Mesenteric fat pad (tissue), 1 donor: ENCODE data around the gene PRKG1. TPM values are rescaled to one million over a fixed set of nuclear protein-coding genes. Genes with fewer than 3 reads are reported as not detected.
"Not testable (repeated sequence)": the region's sequence is repeated elsewhere in the genome, so short reads cannot be mapped to it uniquely, and the experiment has no call there.

Source experiments
- DNase-seq: peaks from one replicate; pipeline ENCODE4 v3.0.0-alpha.2; 2020; ENCODE audit warnings: low spot score
- total RNA-seq: library from RNA; stranded (reverse); fragmentation: NEBNext Ultra II Directional; extraction: Animal tissue kit (Norgen Biotek cat#: 25700); gene quantifications from one replicate; pipeline ENCODE4 v1.2.1, GENCODE V29; 2021
- donor health status: DM: yes; HTN: yes; CAD: no.

Gene PRKG1
- total RNA-seq, 1 donor from 2014 or later, result 12.9 TPM

DNA sequence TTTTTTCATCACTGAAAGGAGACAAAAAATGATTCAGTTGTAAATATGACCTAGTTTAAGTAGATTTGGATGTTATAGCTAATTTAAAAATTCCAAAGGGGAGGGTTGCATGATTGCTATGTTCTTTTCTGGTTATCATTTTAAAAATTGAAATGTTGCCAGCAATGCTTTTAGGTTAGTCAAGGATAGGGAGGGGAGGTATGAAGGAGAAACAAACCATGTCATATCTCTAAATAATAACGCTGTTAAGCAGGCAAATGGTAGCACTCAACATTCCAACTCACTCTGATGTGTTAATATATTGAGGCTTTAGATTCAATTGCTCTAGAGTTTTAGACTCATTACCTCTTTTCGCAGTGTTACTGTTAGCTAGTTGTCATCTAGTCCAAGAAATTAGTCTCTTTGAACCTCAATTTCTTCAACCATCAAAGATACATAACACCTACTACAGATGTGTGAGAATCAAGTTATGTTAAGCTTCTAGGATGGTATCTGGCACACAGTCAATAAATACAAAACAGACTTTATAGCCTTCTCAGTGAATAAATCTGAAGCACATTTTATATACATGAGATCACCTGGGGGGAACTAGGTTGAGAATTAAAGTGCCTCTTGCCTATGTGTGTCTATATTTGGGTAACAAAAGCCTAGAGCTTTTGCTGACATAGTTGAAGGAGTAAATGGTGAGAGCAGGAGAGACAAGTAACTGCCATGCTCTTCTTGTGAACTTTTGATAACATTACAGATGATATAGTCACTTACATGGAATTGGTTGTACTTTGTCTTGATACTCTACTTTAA lies 500.2 kb downstream of the PRKG1 start:
- no peak for DNase-seq

DNA sequence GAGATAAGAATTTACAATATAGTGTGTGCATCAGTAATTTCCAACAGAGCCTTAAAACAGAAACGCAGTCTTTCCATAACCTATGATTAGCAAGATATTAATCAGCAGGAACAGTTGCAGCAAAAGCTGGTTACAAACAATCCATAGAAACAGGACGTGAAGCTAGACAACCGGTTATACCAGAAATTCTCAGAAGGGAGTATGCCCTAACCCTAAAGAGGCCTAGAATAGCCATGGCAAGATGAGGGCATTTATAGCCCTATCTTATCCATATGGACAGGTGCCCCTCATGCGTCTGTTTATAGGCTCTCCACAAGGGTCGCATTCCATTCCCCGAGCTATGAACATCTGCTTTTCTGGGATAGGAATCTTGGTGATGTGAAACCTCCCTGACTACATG lies 506.9 kb downstream of the PRKG1 start:
- DNase-seq, result not testable (repeated sequence)

DNA sequence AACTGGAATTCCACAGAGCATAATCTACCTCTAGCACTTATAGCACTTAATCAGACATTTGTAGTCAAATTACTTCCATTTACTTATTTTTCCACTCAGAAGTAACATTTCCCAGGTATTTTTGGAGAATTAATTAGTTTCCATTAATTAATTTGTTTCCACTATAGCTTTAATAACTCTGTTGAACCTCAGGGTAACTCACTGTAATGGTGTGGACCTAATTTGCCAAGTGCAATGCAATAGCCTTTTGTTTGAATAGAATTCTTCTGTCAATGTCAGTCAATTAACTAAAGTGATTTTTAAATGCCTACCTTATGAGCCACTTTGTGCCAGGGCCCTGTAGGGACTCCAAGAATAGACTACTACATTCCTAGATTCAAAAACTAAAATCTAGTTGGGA lies 509.7 kb downstream of the PRKG1 start:
- DNase-seq, result no peak

DNA sequence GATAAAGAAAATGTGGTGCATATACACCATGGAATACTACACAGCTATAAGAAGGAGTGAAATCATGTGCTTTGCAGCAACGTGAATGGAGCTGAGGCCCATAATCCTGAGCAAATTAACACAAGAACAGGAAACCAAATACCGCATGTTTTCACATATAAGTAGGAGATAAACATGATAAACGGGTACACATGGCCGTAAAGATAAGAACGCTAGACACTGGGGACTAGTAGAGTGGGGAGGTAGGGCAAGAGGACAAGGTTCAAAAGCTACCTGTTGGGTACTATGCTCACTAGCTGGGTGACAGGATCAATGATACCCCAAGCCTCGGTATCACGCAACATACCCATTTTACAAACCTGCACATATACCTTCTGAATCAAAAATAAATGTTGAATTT lies 511.5 kb downstream of the PRKG1 start:
- DNase-seq, result no peak

DNA sequence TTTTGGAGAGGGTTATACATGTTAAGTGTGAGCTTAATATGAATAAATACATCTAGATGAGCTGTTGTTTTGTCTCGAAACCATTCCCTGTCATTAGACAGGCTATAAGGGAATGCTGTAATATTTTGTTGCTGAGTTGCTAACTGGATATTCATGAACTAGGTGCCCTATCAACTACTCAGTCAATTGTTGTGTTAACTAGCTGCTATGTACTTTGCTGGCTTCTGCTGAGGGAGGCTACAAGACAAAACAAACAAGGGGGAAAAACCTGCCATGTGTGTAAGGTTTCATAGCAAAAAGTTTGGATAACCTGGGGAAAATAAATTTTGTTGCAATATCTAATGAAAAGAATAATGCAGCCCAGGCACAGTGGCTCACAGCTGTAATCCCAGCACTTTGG lies 514.7 kb downstream of the PRKG1 start:
- no peak for DNase-seq

DNA sequence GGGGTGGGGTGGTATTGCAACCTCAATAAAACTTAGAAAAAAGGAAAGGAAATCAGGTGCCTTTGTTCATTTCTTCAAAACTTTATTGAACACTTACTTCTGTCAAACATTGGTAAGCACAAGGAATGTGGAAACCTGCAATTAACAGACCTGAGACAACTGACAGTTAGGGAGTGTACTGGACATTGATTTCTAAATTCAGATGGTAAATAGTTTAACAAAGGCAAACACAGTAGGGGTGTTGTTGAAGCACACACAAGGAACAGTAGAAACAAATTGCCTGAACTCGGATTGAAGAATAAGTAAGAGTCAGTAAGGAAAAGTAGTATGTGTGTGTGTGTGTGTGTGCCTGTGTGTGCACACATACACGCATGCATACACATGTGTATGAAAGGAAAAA lies 516.5 kb downstream of the PRKG1 start:
- DNase-seq, result no peak

DNA sequence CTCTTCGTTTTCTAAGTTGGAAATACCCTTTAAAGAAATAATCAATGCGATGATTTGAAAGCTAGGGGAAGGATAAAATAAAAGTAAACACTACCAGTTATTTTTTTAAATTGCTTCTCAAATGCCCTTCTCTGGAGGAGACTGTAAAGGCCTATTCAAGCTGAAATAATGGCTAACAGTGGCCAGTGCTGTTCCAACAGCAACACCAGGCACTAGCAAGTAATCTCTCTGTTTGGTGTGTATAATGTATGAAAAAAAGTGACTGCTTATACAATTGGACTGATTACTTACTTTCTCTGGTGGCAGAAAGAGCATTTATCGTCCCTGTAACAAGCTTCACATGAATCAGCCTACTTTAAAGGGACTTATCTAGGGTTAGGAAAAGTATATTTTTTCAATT lies 522.4 kb downstream of the PRKG1 start:
- no peak for DNase-seq

DNA sequence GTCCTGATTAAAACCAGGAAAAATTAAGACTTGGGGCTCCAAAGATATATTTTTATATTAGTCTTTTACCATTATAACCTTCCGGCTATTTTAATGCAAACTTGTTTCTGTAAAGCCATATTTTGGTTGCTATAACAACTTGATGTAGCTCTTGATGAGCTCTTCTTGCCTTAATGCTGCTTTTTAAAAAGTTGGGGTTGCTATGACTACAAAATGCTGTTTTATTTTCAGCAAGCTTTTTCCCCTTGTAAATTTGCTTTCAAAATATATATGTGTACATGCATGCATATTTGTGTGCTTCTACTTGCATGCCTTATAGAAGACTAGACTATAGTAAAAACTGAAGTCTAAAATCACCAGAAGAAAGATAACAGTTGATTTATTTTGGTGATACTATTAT lies 525.4 kb downstream of the PRKG1 start:
- DNase-seq, result no peak

DNA sequence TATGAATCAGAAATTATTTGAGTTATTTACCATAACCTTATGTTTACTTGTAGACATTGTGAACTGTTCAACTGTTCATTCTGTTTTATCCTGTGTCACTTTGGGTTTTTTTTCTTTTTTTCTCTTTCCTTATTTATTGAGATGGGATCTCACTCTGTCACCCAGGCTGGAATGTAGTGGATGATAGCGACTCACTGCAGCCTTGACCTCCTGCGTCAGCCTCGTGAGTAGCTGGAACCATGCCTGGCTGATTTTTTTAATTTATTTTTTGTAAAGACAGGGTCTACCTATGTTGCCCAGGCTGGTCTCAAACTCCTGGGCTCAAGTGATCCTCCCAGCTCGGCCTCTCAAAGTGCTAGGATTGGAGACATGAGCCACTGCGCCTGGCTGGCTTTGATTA lies 528.0 kb downstream of the PRKG1 start:
- DNase-seq, result no peak

DNA sequence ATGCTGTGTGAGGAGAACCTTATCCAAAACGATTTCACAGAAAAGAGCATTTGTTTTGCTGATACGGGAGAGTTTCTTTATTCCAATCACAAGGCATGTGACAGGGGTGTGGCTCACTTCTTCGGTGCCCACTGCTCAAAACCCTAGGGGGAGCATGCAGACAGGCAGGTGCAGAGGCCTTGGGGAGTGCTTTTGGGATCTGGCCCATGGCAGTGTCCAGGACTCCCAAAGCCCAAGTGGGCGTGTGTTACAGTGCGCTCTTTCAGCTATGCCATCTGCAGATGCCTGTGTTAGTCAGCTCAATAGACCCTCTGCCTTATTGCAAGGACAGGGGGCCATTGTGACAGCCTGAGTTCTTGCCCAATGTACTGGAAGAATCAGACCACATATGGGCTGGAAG lies 530.3 kb downstream of the PRKG1 start:
- no peak for DNase-seq

DNA sequence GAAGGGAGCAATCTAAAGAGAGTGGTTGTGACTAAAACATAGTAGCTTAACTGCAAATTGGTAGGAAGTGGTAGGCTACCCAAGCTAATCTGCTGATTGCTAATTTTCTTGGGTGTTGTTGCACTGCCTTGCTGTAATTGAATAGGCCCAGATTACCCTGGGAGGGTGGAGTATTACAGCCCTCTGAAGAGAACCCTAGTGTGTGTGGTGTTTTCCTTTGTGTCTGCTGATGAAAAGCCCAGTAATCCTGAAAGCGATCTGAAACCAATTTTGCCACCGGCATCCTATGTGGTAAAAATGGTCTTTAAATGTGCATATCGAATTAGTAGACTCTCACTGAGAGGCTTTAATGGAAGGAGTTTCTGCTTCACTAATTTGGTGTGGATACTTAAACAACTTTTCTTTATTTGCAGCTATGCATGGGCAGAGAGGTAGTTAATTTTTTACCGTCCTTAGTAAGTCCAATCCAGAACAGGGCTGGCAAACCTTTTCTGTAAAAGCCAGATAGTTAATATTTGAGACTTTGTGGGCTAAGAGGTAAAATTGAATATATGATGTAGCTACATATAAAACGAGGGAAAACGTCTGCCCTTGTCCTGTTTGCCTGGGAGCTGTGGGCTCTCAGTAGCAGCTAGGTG lies 532.7 kb downstream of the PRKG1 start:
- DNase-seq, result no peak

DNA sequence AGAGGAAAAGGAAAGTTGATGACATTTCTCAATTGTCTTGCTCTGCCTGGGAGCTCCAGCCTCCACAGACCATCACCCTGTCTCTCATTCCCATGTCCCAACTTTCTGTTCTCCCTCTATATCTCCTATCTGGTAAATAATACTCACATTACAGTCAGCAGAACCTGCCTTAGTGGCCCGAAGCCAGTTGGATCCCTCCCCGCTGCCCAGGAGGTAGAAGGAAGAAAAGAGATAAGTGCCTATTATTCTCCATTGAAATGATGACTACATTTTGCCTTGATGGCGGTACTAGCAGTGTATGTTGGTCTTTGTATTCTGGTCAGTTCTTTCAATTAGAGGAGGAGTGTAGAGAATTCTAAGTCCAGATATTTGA lies 533.2 kb downstream of the PRKG1 start:
- DNase-seq, result no peak

DNA sequence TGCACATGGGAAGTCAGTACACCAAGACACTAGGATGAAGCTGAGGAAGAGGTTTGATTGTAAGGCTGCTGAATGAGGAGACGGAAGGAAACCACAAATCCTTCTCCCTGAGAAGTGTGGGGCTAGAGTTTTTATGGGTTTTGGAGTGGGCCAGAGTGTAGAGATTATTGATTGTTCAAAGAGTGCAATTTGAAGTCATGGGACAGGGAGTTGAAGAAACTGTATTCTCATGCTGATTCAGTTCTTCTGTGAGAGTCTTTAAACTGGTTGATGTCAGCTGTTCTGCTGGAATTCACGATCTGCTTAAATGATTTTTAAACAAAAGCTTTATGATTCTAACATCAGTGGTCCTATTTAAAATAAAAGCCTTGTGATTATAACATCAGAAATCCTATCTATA lies 533.9 kb downstream of the PRKG1 start:
- no peak for DNase-seq

DNA sequence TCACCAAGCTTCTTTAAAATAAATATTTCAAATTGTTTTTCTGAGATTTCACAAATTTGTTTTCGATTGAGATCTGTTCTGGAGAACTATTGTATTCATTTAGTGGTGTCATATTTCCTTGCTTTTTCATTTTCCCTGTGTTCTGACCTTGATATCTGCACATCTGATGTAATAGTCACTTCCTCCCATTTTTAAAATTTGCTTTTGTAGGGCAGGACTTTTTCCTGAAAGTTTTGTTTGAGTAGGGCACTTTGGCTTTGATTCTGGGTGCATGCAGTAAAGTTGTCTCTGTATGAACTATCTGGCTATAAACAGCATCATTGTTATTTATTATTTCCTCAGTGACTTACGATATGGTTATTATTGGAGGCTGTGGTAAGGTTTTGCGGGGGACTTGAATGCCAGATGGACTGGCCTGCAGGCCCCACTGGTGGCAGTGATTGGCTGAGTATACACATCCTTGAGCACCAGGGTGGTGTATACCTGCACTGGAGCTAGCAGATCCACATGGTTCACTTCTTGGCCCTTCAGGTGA lies 541.5 kb downstream of the PRKG1 start:
- no peak for DNase-seq

DNA sequence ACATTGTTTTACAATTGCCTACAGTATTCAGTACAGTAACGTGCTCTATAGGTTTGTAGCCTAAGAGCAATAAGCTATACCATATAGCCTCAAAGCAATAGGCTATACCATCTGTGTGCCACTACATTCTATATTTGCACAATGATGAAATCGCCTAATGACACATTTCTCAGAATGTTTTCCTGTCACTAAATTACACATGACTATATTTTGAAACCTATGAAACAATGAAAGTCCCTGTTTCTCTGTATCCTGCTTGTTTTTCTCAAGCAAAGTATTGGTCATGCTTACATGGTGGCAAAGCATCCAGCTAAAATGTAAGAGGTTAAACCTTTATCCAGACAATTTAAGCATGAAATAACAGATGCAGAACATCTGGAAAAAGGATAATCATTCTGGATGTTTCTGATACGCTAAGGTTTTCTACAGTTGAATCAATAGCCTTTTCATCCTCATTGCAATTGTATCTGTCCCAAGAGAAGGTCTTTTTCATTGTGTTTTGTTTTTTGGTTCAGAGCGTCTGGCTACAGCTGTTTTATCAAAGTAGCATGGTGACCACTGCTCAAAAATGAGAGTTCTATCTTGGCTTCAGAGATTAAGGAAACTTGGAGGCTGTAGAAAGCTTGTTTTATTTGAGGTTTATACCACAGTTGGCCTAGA lies 543.4 kb downstream of the PRKG1 start:
- no peak for DNase-seq

DNA sequence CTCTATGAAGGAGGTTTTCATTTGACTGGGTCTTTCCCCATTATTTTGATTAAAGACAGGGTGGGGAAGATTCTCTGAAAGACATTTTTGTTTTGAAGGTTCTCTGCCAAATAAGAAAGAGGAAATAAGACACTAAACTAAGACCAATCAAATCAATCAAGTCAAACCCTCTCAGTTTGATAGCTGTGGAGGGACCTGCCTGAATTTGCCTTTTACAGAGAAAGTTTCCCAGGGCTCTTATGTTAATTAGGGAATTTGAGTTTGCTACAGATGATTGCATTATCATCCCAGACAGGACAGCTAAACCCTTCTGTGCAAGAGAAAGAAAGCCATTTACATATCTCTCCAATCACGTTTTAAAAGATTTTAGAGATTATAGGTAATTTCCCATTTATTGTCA lies 545.1 kb downstream of the PRKG1 start:
- no peak for DNase-seq

DNA sequence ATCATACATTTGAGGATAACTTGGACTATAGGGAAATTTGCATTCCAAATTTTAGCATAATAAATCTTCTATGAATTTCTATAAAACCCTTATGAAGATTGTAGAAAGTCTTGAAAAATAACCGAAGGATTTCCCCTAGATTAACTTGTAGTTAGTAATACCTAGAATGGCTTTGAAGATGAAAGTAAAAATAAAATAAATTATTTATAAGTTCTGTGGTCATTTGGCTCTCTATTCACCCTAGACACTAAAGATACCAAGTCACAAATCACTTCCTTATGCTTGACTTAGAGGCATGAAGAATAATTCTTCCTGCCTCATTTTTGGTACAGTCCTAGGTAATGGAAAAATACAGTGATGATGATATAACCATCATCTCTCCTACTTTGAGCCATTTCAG lies 545.8 kb downstream of the PRKG1 start:
- no peak for DNase-seq

DNA sequence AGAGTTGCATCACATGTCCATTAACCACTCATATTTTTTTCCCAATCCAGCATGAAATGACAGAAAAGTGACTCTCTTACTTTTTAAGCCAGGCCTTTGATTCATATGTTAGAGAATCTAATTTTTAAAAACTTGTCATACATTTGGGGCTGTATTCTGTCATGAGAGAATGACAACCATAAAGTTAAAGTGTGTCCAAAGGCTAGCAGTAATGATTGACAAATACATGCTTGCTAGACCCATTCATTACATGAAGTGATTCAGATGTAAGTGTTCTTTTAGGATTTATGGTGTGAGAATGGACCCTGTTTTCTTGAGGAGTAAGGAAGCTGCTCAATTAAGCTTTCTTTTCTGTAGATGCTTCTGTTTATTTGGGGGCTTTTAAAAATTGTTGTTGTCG lies 549.7 kb downstream of the PRKG1 start:
- no peak for DNase-seq

DNA sequence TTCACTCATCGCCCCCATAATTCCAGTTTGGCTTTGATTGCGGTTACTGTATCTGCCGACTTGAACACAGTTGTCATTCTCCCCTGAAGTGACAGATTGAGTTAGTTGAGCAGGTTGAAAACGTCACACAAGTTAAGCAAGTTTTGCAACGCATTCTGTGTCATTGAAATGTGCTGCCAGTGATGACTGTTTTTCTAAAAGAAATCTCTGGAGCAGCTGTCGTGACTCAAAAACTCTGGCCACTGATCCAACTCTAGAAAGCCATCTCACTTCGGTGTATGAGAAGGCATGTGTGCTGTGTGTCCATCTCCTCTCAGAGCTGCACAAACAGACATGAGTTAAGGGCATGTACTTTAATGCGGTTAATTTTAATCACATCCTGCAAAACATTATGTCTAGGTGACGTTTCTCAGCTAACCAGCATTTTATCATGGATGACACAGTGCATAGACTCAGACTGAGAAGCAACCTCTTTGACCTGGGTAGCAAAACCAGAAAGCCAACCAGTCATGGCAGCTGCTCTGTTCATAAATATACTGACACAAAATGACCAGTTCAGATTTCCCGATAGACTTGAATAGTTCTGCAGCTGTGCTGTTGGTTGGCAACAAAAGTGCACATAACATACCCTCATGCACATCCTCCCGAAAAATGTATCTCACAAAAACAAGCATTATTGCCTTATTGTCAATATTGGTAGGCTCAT lies 555.8 kb downstream of the PRKG1 start:
- no peak for DNase-seq

DNA sequence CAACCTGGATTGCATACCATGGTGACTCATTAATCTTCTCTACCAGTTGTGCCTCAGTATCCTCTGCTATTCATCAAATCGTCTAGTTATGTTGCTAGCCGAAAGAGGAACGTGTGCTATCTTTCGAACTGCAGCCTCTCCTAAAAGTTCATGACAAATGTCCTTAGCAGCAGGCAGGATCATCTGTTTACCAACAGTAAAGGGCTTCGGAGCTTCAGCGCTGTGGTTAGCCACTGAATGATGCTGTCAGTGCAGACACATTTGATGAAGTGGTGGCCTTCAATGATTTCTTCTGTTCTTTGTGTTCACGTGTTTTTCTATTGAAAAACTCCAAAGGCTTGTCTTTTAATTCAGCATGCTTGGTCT lies 556.3 kb downstream of the PRKG1 start:
- DNase-seq, result no peak

DNA sequence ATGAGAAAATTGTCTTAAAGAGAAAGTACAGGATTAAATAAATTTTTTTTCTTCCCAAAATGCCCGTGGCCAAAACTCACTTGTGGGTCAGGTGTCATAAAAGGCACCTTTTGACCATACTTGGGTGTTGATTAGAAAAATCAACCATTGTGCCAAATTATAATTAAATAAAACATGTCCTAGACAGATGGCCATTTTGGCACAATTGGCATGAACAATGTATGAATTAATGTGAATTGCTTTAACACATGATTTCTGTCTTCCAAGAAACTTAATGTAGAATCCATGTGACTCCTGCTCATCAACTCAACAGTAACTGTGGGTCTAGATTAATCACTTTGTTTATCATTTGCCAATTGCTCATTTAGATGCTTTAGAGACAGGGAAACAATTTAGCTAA lies 561.1 kb downstream of the PRKG1 start:
- no peak for DNase-seq

DNA sequence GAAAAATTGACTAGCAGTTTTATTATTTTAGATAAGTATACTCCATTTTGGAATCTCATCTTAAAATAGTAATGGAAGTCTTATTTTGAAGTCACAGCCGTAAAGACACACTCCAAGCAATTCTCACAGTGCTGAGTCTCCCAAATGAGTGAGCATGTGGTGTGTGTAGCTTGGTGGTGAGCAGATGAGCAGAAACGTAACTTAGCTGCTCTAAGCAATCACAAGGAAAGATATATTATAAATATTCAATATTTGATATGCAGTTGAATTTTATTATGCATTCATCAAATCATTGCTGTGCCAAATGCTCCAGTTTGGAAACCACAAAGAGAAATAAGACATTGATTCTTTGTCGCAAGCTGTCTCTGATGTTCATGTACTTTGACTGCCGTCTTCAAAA lies 563.9 kb downstream of the PRKG1 start:
- DNase-seq, result no peak
